ENCODE measurements around the gene POMP.
A peak's percentile ranks its signal among the peaks of the same experiment; 100 is the strongest.

Gene POMP
- total RNA-seq = 39.4 reads per million, percentile 63 among the genes with 10 or more reads in this experiment

DNA sequence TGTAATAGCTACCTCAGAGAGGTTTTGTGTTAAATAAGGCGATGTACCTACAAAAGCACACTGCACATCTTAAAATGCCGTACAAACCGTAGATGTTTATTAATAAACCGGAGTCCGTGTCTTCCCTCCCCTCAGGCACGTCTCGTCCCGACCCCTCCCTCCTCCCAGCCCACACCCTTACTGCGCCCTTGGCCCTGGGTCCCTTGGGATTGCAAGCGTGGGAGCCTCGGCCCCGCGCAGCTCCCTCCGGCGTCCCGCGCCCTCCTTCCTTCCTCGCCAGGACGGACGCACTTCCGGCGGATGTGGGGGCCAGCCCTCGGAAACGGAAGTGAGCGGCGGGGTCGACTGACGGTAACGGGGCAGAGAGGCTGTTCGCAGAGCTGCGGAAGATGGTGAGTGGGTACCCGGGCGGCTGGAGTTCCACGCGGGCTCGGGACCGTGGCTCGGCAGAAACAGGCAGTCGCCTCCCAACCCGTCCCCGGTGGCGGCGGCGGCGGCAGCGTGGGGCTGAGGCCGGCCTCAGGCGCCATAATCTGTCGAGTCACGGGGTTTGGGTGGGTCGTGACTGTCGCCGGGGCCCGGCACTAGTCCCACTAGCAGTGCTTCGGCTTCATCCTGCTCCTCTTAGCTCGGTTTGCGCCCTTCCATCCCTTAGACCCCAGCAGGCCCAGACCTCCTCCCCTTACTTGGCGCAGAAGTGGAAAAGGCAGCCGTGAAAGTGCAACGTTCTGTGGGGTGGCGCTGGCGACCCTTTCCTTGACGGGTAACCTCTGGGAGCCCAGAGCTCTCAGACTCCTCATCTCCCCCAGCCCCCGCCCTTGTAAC lies at the start of gene POMP:
POMP (plus strand) TSS at position 335 of the 825 bp plus-strand sequence; CDS start at position 390, 55 bp downstream.
- peak; percentile 90 for DNase-seq

GRCh38 chr13:28609381-28609780 lies 49.5 kb upstream of the POMP start:
- no peak for DNase-seq

DNA sequence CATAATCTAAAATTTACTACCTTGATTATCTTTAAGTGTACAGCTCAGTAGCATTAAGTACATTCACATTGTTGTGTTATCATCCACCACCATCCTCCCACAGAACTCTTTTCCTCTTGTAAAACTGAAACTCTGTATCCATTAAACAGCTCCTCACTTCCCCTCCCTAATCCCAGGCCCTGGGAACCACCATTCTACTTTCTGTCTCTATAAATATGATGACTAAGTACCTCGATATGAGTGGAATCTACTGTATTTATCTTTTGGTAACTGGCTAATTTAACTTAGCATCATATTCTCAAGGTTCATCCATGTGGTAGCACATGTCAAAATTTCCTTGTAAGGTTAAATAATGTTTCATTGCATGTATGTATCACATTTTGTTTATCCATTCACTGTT lies 49.0 kb upstream of the POMP start:
- no peak for DNase-seq

GRCh38 chr13:28610996-28611395 lies 47.9 kb upstream of the POMP start:
- no peak for DNase-seq

- no peak for DNase-seq
Measured at GRCh38 chr13:28611654-28612131, 47.2 kb upstream of the POMP start.

DNA sequence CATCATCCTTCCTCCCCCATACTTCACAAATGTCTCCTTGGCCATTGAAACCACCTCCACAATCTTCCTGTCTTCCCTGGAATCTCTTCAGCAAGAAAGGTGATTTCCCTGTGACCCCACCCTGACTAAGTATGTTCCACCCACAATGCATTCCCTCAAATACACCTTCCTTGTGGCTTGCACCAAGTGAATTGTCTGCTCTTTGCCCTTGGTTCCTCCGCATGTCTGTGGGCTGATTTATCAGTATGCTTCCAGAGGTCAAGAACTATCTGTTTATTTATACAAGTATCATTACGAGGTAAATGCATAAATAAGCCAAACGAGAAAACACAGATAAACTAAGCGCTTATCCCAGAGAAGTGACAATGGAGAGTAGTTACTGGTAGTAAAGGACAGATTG lies 45.4 kb upstream of the POMP start:
- DNase-seq = no peak

DNA sequence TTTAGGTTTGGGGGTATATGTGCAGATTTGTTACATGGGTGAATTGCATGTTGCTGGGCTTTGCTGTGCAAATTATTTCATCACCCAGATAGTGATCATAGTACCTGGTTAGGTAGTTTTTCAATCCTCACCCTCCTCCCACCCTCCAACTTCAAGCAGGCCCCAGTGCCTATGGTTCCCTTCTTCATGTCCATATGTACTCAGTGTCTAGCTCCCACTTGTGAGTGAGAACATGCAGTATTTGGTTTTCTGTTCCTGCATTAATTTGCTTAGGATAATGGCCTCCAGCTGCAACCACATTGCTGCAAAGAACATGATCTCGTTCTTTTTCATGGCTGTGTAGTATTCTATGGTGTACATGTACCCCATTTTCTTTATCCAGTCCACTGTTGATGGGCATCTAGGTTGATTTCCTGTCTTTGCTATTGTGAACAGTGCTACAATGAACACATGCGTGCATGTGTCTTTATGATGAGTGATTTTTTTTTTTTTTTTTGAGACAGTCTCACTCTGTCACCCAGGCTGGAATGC lies 42.9 kb upstream of the POMP start:
- no peak for DNase-seq

DNA sequence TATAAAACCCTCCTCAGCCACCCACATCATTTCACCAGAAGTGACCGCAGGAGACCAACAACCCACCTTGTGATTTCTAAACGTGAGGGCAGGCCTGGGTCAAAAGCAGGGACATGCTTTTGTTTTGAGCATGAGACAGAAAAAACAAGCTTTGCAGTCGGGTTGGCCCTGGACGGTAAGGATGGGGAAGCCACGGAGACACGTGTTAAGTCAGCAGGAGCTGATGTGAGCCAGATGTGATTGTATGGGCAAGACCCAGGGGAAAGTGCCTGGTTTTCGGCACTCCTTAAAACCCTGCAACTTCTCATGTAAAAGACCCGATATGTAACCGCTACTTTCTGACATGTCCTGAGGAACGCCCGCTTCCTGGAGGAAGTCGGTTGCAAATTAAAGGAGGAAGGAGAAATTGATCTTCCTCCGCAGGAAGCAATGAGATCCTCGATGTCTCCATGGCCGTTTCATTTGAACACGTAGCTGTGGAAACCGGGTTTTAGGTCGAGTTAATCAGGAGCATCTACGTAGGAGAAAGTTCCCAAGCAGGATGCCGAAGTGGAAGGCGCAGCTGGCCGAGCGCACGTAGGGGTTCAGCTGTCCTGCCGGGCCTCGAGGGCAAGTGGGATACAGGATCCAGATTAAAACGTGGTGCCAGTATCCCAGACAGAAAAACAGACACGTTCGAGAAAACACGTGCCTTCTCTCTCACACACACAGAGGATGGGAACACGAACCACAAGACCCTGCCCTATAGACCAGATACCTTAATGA lies 40.5 kb upstream of the POMP start:
- DNase-seq = no peak

GRCh38 chr13:28620011-28620830 lies 38.7 kb upstream of the POMP start:
- DNase-seq = no peak

- no peak for DNase-seq
Measured at GRCh38 chr13:28621449-28621848, 37.5 kb upstream of the POMP start.

DNA sequence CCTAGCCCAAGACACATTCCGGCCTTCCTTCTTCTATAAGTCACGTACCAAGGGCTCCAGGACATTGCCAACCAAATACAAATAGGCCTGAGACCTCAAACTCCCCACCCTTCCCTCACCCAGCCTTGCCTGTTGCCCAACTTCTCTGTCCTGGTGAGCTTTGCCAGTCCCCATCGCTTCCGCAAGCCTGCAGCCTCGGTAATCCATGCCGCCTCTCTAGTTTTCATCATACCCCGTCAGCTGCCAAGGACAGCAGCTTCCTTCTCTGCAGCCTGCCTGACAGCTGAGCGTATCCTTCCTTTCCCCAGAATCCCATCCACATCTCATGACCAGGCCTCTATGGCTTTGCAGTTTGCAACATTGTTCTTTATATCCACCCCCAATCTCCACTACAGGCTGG lies 36.6 kb upstream of the POMP start:
- no peak for DNase-seq

DNA sequence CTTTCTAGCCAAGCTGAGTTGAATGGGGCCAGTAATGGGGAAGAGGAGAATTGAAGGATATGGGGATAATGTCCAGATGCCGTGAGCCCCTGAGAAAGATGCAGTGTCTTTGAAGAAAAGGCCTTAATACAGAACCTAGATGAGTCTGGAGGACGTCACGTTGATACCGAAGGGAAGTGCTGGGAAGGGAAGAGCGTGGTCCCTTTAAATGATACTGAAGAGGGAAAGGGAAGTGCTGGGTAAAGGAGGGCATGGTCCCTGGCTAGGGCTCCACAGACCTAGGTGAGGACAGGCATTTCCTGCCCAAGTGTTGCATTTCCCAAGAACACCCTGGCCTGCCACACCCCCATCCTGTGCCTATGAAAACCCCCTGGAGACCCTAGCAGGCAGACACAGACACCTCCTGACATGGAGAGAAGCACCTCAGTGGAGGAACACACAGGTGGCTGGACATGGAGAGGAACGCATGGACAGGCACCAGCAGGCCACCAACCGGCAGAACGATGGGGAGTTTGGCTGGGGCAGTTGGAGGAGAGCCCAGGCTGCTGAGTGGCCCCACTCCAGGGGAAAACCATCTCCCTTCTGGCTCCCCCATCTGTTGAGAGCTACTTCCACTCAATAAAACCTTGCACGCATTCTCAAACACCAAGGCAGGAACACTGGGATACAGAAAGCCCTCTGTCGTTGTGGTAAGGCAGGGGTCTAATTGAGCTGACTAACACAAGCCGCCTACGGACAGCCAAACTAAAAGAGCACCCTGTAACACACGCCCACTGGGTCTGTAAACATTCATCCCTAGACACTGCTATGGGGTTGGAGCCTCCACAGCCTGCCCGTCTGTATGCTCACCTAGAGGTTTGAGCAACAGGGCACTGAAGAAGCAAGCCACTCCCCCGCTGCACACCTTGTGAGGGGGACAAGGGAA lies 34.9 kb upstream of the POMP start:
- no peak for DNase-seq

GRCh38 chr13:28624707-28625432 lies 34.1 kb upstream of the POMP start:
- DNase-seq = no peak

- DNase-seq = no peak
Measured at GRCh38 chr13:28626266-28626665, 32.7 kb upstream of the POMP start.

DNA sequence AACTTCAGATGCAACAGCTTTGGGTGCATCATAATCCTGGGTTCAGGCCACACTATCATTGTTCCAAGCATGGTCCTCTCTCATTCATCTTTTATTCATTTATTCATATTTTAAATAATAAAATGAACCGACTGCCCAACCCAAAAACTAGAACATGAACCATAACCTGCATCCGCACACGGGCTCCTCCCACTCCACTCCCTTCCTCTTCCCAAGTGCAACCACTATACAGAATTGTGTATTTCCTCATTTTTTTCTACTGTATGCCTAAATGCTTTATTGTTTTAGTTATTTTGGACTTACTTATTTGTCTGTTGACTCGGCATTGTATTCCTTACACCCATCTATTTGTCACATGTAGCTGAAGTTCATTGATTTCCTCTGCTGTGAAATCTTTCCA lies 30.7 kb upstream of the POMP start:
- no peak for DNase-seq

DNA sequence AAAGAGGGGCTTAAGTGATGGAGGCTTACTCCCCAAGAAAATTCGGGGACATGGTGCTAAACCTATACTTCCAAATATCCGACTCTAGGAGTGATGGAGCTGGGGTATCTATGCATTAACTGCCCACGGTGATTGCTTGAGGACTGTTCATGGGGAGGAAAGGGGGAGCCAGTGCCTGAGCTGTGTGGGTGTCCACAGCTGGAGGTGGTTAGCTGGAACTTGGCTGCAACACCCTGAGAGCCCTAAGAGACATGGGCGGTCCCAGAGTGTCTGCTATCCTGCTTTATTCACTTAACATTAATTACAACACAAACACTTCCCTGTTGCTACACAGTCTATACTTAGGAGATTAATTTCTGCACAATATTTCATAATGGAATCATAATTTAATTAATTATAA lies 28.1 kb upstream of the POMP start:
- DNase-seq = no peak

- DNase-seq = no peak
Measured at GRCh38 chr13:28631801-28632200, 27.1 kb upstream of the POMP start.

DNA sequence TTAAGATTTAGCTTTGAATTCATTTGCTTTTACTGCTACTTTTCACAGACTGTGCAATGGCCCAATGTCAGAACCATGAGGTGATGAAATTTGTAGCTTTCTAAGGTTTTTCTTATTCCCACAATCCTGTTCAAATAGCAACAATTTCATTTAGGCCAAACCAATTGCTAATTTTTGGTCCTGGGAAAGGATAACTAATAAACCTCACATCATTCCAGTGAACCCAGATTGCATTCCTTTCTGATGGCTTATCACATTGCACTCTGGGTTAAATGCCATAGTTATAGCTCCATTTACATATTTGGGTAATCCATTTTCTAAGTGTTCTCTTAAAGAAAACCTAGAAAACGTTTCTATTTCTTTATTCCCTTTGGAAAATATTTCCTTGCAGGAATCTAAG lies 22.9 kb upstream of the POMP start:
- DNase-seq = no peak

DNA sequence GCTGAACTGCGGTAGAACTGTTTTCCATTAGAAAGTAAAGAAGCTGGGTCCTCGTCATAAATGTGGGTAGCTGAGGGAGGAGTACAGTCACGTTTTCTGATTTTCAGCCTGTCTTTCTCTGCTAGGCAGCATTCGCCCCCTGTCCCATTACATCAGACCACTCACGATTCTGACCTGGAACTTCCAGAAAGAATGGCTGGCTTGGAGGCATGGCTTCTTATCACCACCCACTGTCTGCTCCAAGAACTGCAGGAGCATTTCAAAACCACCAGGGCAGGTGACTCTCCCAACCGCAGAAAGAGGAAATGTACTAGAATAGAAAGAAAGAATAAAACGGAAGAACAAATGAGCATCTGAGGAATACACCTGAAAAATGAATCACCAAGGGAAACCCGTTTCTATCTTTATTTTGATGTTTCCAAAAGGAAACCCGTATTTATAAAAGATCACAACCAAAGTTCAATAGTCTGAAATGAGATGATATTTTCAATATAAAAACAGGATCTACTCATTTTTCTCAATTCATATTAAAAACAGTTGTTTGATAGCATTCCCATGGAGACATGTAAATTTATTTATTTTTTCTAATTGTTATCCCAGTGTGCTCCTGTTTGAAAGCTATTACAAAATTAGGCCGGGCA lies 22.1 kb upstream of the POMP start:
- peak; percentile 20 for DNase-seq

GRCh38 chr13:28637714-28638355 lies 21.1 kb upstream of the POMP start:
- DNase-seq = no peak

Measured in effector CD4-positive, alpha-beta T cell (primary cell).